Neural cell (in vitro differentiated cells): ENCODE measurements around the gene WFS1. TPM values are rescaled to one million over a fixed set of nuclear protein-coding genes. Genes with fewer than 3 reads are reported as not detected.

Source experiments
- H2AFZ ChIP-seq: fragments of 200-600, 300-800 bp; sonication (generic), shearing (Covaris generic); 2 replicates; pipeline ENCODE4 v1.6.0; 2014; ENCODE audit warnings: low read depth, mild to moderate bottlenecking, antibody characterized with exemption, low read length, moderate library complexity
- H3F3A ChIP-seq: fragments of 200-600 bp; shearing (Covaris generic); 2 replicates; pipeline ENCODE4 v1.6.1; 2016; ENCODE audit warnings: mild to moderate bottlenecking, moderate library complexity, mixed read lengths, antibody characterized with exemption, low read length; ENCODE audit not compliant: insufficient read depth, poor library complexity, severe bottlenecking
- H3K27ac ChIP-seq: fragments of 200-600, 300-800 bp; sonication (generic), shearing (Covaris generic); 2 replicates; pipeline ENCODE4 v1.5.1; 2014; ENCODE audit warnings: mild to moderate bottlenecking, low read length, moderate library complexity
- H3K27me3 ChIP-seq: fragments of 300-800, 200-600 bp; sonication (generic), shearing (Covaris generic); 2 replicates; pipeline ENCODE4 v1.6.0; 2014; ENCODE audit warnings: mild to moderate bottlenecking, low read depth, low read length, moderate library complexity; ENCODE audit not compliant: insufficient read depth
- H3K36me3 ChIP-seq: fragments of 300-800, 200-600 bp; sonication (generic), shearing (Covaris generic); 2 replicates; pipeline ENCODE4 v1.5.1; 2014; ENCODE audit warnings: mild to moderate bottlenecking, antibody characterized with exemption, low read length, moderate library complexity; ENCODE audit not compliant: insufficient read depth
- H3K4me2 ChIP-seq: fragments of 300-800, 200-600 bp; sonication (generic), shearing (Covaris generic); 2 replicates; pipeline ENCODE4 v1.6.0; 2014; ENCODE audit warnings: mild to moderate bottlenecking, low read length
- H3K4me3 ChIP-seq: fragments of 300-800, 200-600 bp; sonication (generic), shearing (Covaris generic); 2 replicates; pipeline ENCODE4 v1.5.1; 2014; ENCODE audit warnings: mild to moderate bottlenecking, low read length, moderate library complexity
- H3K79me2 ChIP-seq: fragments of 200-600 bp; shearing (Covaris generic); replicated peaks from 2 replicates; pipeline ENCODE4 v1.6.0; 2014; ENCODE audit warnings: mild to moderate bottlenecking, low read length, moderate library complexity; ENCODE audit not compliant: insufficient read depth
- H3K9ac ChIP-seq: fragments of 300-800, 200-600 bp; sonication (generic), shearing (Covaris generic); 2 replicates; pipeline ENCODE4 v1.6.1; 2016; ENCODE audit warnings: mild to moderate bottlenecking, low read length, mixed read lengths
- H3K9me2 ChIP-seq: fragments of 200-600 bp; shearing (Covaris generic); 2 replicates; pipeline ENCODE4 v1.6.1; 2016; ENCODE audit warnings: mild to moderate bottlenecking, low read length, mixed read lengths; ENCODE audit not compliant: insufficient read depth
- H3K9me3 ChIP-seq: fragments of 200-600, 300-800 bp; sonication (generic), shearing (Covaris generic); 2 replicates; pipeline ENCODE4 v1.6.1; 2016; ENCODE audit warnings: mild to moderate bottlenecking, mixed run types, low read length, moderate library complexity, mixed read lengths
- H4K20me1 ChIP-seq: fragments of 200-600 bp; shearing (Covaris generic); 2 replicates; pipeline ENCODE4 v1.6.1; 2016; ENCODE audit warnings: mild to moderate bottlenecking, mixed run types; ENCODE audit not compliant: insufficient read depth
- EP300 ChIP-seq: fragments of 450-650 bp; conservative IDR thresholded peaks from 2 replicates; pipeline ENCODE4 v1.6.1; 2014; ENCODE audit warnings: antibody characterized with exemption, mild to moderate bottlenecking, moderate library complexity; ENCODE audit not compliant: poor library complexity, severe bottlenecking
- EZH2 ChIP-seq: fragments of 200-600, 300-800 bp; shearing (Covaris generic), sonication (generic); IDR thresholded peaks from 2 replicates; pipeline ENCODE4 v1.6.1; 2014; ENCODE audit warnings: antibody characterized with exemption, low read length, borderline replicate concordance, mild to moderate bottlenecking; ENCODE audit not compliant: insufficient read depth, poor library complexity, severe bottlenecking
- MXI1 ChIP-seq: fragments of 450-650 bp; conservative IDR thresholded peaks from 2 replicates; pipeline ENCODE4 v1.6.1; 2014; ENCODE audit warnings: antibody characterized with exemption, mild to moderate bottlenecking; ENCODE audit not compliant: poor library complexity, severe bottlenecking
- POLR2AphosphoS5 ChIP-seq: IDR thresholded peaks from 2 replicates; pipeline ENCODE4 v1.6.1; 2012
- RAD21 ChIP-seq: fragments of 450-650 bp; conservative IDR thresholded peaks from 2 replicates; pipeline ENCODE4 v1.6.1; 2014; ENCODE audit warnings: antibody characterized with exemption, mild to moderate bottlenecking, moderate library complexity
- SMC3 ChIP-seq: fragments of 450-650 bp; conservative IDR thresholded peaks from 2 replicates; pipeline ENCODE4 v1.6.1; 2014; ENCODE audit warnings: antibody characterized with exemption, mild to moderate bottlenecking, moderate library complexity; ENCODE audit not compliant: poor library complexity
- TAF1 ChIP-seq: IDR thresholded peaks from 2 replicates; pipeline ENCODE4 v1.6.1; 2012; ENCODE audit warnings: low read depth
- polyA plus RNA-seq: library from polyadenylated mRNA; depleted of rRNA; stranded (reverse); fragments of >200 nt; gene quantifications from 2 replicates; pipeline ENCODE4 v1.2.3, GENCODE V29; 2014
- TF ChIP-seq, protein P1 (sequence below): IDR thresholded peaks from 2 replicates; pipeline ENCODE4 v1.6.1; 2012; ENCODE audit warnings: borderline replicate concordance
- TF ChIP-seq, protein P2 (sequence below): fragments of 450-650 bp; IDR thresholded peaks from 2 replicates; pipeline ENCODE4 v1.5.1; 2014; ENCODE audit warnings: antibody characterized with exemption, mild to moderate bottlenecking, moderate library complexity; ENCODE audit not compliant: poor library complexity, severe bottlenecking

The WFS1 gene
- polyA plus RNA-seq, 1 donor from 2014 or later: 4.5 TPM

DNA sequence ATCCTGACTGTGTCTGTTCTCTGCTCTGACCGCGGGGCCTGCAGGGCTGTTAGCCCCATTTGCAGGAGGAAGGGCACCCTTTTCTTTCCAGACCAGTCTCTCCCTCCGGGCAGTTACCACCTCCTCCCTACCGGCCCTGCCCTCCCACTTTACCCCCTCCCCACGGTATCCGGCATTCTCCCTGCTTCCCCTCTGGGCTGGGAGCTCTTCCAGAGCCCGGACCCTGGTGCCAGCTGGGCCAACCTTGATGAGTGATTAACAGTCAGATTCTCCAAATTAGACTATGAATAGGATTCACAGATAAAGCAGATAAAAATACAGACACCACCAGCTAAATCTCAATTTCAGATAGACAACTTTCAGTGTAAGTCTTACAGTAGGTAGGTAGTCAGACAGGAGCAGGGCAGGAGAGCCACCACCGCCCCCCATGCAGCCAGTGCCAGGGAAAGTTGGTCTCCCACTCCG, 23.4 kb upstream of the WFS1 start:
- no peaks in the 10 kb centered on the region for H3K9me2 ChIP-seq
- no peak overlapping the region for H3K4me3 ChIP-seq
- no peaks in the 10 kb centered on the region for H3K9me3 ChIP-seq
- no peaks in the 10 kb centered on the region for H3K79me2 ChIP-seq
- H3K27ac ChIP-seq: no peak overlapping the region
- H3K36me3 ChIP-seq: no peaks in the 10 kb centered on the region
- no peak overlapping the region for H3K4me2 ChIP-seq
- TF ChIP-seq EP300 (no peak), MXI1 (no peak), SMC3 (no peak), RAD21 (no peak), TAF1 (no peak), EZH2 (no peak), POLR2AphosphoS5 (no peak)
- TF ChIP-seq, protein P1, sequence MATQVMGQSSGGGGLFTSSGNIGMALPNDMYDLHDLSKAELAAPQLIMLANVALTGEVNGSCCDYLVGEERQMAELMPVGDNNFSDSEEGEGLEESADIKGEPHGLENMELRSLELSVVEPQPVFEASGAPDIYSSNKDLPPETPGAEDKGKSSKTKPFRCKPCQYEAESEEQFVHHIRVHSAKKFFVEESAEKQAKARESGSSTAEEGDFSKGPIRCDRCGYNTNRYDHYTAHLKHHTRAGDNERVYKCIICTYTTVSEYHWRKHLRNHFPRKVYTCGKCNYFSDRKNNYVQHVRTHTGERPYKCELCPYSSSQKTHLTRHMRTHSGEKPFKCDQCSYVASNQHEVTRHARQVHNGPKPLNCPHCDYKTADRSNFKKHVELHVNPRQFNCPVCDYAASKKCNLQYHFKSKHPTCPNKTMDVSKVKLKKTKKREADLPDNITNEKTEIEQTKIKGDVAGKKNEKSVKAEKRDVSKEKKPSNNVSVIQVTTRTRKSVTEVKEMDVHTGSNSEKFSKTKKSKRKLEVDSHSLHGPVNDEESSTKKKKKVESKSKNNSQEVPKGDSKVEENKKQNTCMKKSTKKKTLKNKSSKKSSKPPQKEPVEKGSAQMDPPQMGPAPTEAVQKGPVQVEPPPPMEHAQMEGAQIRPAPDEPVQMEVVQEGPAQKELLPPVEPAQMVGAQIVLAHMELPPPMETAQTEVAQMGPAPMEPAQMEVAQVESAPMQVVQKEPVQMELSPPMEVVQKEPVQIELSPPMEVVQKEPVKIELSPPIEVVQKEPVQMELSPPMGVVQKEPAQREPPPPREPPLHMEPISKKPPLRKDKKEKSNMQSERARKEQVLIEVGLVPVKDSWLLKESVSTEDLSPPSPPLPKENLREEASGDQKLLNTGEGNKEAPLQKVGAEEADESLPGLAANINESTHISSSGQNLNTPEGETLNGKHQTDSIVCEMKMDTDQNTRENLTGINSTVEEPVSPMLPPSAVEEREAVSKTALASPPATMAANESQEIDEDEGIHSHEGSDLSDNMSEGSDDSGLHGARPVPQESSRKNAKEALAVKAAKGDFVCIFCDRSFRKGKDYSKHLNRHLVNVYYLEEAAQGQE: no peak
- TF ChIP-seq, protein P2, sequence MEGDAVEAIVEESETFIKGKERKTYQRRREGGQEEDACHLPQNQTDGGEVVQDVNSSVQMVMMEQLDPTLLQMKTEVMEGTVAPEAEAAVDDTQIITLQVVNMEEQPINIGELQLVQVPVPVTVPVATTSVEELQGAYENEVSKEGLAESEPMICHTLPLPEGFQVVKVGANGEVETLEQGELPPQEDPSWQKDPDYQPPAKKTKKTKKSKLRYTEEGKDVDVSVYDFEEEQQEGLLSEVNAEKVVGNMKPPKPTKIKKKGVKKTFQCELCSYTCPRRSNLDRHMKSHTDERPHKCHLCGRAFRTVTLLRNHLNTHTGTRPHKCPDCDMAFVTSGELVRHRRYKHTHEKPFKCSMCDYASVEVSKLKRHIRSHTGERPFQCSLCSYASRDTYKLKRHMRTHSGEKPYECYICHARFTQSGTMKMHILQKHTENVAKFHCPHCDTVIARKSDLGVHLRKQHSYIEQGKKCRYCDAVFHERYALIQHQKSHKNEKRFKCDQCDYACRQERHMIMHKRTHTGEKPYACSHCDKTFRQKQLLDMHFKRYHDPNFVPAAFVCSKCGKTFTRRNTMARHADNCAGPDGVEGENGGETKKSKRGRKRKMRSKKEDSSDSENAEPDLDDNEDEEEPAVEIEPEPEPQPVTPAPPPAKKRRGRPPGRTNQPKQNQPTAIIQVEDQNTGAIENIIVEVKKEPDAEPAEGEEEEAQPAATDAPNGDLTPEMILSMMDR: no peak
- H3F3A ChIP-seq: no peaks in the 10 kb centered on the region
- H3K27me3 ChIP-seq: no peaks in the 10 kb centered on the region
- H4K20me1 ChIP-seq: no peaks in the 10 kb centered on the region
- no peak overlapping the region for H3K9ac ChIP-seq
- H2AFZ ChIP-seq: no peak overlapping the region

DNA sequence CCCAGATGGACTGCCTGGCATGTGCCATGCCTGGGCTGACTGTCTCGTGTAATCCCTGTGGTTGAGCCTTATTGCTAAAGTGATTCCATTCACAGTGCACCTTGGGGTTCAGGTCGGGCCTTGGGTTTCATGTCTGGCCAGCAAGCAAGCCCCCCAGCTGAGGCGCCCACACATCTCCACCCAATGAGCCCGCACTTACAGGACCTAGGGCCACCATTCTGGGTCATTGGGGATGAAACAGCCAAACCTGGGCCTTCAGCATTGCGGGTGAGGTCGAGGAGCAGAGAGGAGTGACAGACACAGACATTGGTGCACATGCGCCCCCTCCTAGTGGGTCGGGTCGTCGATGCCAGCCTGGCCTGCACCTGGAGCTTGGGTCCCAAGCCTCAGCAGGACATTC, 21.3 kb upstream of the WFS1 start:
- TF ChIP-seq EP300: no peak
- no peak for TF ChIP-seq EZH2
- TF ChIP-seq RAD21: no peak
- no peak for TF ChIP-seq TAF1
- no peak for TF ChIP-seq MXI1
- TF ChIP-seq, protein P1: no peak
- TF ChIP-seq, protein P2: no peak
- TF ChIP-seq SMC3: no peak
- no peak for TF ChIP-seq POLR2AphosphoS5
- no peak overlapping the region for H2AFZ ChIP-seq
- H4K20me1 ChIP-seq: no peaks in the 10 kb centered on the region
- no peaks in the 10 kb centered on the region for H3K36me3 ChIP-seq
- H3K27ac ChIP-seq: no peak overlapping the region
- no peak overlapping the region for H3K9ac ChIP-seq
- no peaks in the 10 kb centered on the region for H3K9me3 ChIP-seq
- H3K27me3 ChIP-seq: no peaks in the 10 kb centered on the region
- no peaks in the 10 kb centered on the region for H3F3A ChIP-seq
- no peak overlapping the region for H3K4me3 ChIP-seq
- H3K79me2 ChIP-seq: no peaks in the 10 kb centered on the region
- no peak overlapping the region for H3K4me2 ChIP-seq
- no peaks in the 10 kb centered on the region for H3K9me2 ChIP-seq
